Gastroesophageal sphincter (tissue), 4 donors: Measurements from ENCODE around the gene ARHGEF7. TPM values are rescaled to one million over a fixed set of nuclear protein-coding genes. Genes with fewer than 3 reads are reported as not detected.

Experiments
- ATAC-seq: fragments of 150-250 bp; one replicate; pipeline ENCODE4 v1.9.1; 2016; ENCODE audit warnings: mild to moderate bottlenecking, moderate library complexity
- H3K27ac ChIP-seq, 4 donors: fragments of 200-600 bp; sonication (generic) in 3 of 4; 1 replicate in 3 of 4; 2 replicates in 1 of 4; pipeline ENCODE4 v1.5.1; 2016 to 2019
- H3K27me3 ChIP-seq: fragments of 200-600 bp; sonication (generic); one replicate; pipeline ENCODE4 v1.5.1; 2019
- H3K36me3 ChIP-seq, 2 donors: fragments of 200-600 bp; sonication (generic); one replicate each; pipeline ENCODE4 v1.5.1; 2019; ENCODE audit warnings: control low read depth in 1 of 2
- H3K4me1 ChIP-seq, 3 donors: fragments of 200-600 bp; sonication (generic); 1 replicate in 2 of 3; 2 replicates in 1 of 3; pipeline ENCODE4 v1.5.1; 2016 to 2019; ENCODE audit warnings: control low read depth in 2 of 3
- H3K4me3 ChIP-seq, 2 donors: fragments of 200-600 bp; sonication (generic); one replicate each; pipeline ENCODE4 v1.5.1; 2019; ENCODE audit warnings: mild to moderate bottlenecking in 1 of 2, moderate library complexity in 1 of 2
- H3K9me3 ChIP-seq, 3 donors: fragments of 200-600 bp; sonication (generic); one replicate each; pipeline ENCODE4 v1.5.1; 2017 to 2019; ENCODE audit warnings: control low read depth in 2 of 3
- CTCF ChIP-seq, 4 experiments: fragments of 200-600 bp in 2 of 4; fragments of 450-650 bp in 2 of 4; sonication (generic) in 1 of 4; IDR thresholded peaks; one replicate each; pipeline ENCODE4 v1.5.1; 2017 to 2019; ENCODE audit warnings: antibody characterized with exemption in 4 of 4, mild to moderate bottlenecking in 2 of 4, moderate library complexity in 2 of 4
- EP300 ChIP-seq: sonication (generic); formaldehyde crosslinking; IDR thresholded peaks from one replicate; pipeline ENCODE4 v1.6.1; 2017; ENCODE audit warnings: antibody characterized with exemption, mild to moderate bottlenecking
- POLR2A ChIP-seq, 2 donors: fragments of 450-650 bp; IDR thresholded peaks; one replicate each; pipeline ENCODE4 v1.6.1; 2017; ENCODE audit warnings: antibody characterized with exemption in 2 of 2, mild to moderate bottlenecking in 2 of 2, moderate library complexity in 1 of 2
- POLR2AphosphoS5 ChIP-seq: sonication (generic); formaldehyde crosslinking; IDR thresholded peaks from one replicate; pipeline ENCODE4 v1.6.1; 2017; ENCODE audit warnings: antibody characterized with exemption
- WGBS, 2 donors: methylation state at CpG; one replicate each; pipeline ENCODE4 v1.1.5; 2018; ENCODE audit warnings: low coverage in 1 of 2; 5-methylcytosine and 5-hydroxymethylcytosine counted together
- total RNA-seq, 4 donors: library from RNA; depleted of rRNA; stranded (reverse); fragments of >200 nt; gene quantifications; one replicate each; pipeline ENCODE4 v1.1.0, GENCODE V29; 2016

ARHGEF7 gene
- total RNA-seq, 4 donors from 2014 or later = 23.3 to 78.6 (median 47.2) TPM

- Histone ChIP-seq H3K27me3 (no peaks in the 10 kb centered on the region), H3K27ac (no peak overlapping the region), H3K4me1 (peaks cover 0 to 13% (median 0%) of the 10 kb centered on the region in 3 donors), H3K36me3 (peaks cover 0 to 26% of the 10 kb centered on the region in 2 donors), H3K4me3 (no peak overlapping the region), H3K9me3 (no peaks in the 10 kb centered on the region)
- TF ChIP-seq POLR2AphosphoS5 (no peak), POLR2A (IDR thresholded peaks at IDR 0.05) (no peak), CTCF (IDR thresholded peaks at IDR 0.05) (no peak), EP300 (no peak)
- WGBS, 2 donors = 90 to 98% methylated on average over 7 of the region's 7 CpGs
- ATAC-seq = no peak
These were observed 110.9 kb downstream of the ARHGEF7 start for GRCh38 chr13:111225810-111226546.

- Histone ChIP-seq H3K27ac (no peak overlapping the region), H3K4me1 (peaks cover 0 to 15% (median 0%) of the 10 kb centered on the region in 3 donors), H3K36me3 (peaks cover 0 to 26% of the 10 kb centered on the region in 2 donors), H3K27me3 (no peaks in the 10 kb centered on the region), H3K9me3 (no peaks in the 10 kb centered on the region), H3K4me3 (no peak overlapping the region)
- TF ChIP-seq EP300 (no peak), CTCF (IDR thresholded peaks at IDR 0.05) (no peak), POLR2A (IDR thresholded peaks at IDR 0.05) (no peak)
- WGBS, 2 donors = 60 to 63% methylated on average over 1 to 2 of the region's 2 CpGs
- ATAC-seq = no peak
These were observed 112.3 kb downstream of the ARHGEF7 start for GRCh38 chr13:111227405-111227804.

GRCh38 chr13:111228262-111229144 lies 113.4 kb downstream of the ARHGEF7 start:
- Histone ChIP-seq H3K4me3 (no peak overlapping the region), H3K36me3 (peaks cover 0 to 26% of the 10 kb centered on the region in 2 donors), H3K27me3 (no peaks in the 10 kb centered on the region), H3K4me1 (peaks cover 0 to 22% (median 0%) of the 10 kb centered on the region in 3 donors), H3K9me3 (no peaks in the 10 kb centered on the region), H3K27ac (no peak overlapping the region)
- 80 to 92% methylated on average over 10 to 18 of the region's 27 CpGs for WGBS, 2 donors
- TF ChIP-seq POLR2AphosphoS5 = no peak
- no peak for TF ChIP-seq EP300
- TF ChIP-seq POLR2A (IDR thresholded peaks at IDR 0.05) = no peak
- no peak for TF ChIP-seq CTCF (IDR thresholded peaks at IDR 0.05)
- ATAC-seq = no peak

- no peak for ATAC-seq
- 43 to 86% methylated on average over 3 to 7 of the region's 10 CpGs for WGBS, 2 donors
- Histone ChIP-seq H3K36me3 (peaks cover 0 to 44% of the 10 kb centered on the region in 2 donors), H3K4me3 (no peak overlapping the region), H3K27me3 (no peaks in the 10 kb centered on the region), H3K9me3 (no peaks in the 10 kb centered on the region), H3K27ac (no peak overlapping the region), H3K4me1 (peaks cover 0 to 17% (median 0%) of the 10 kb centered on the region in 3 donors)
- TF ChIP-seq POLR2A (IDR thresholded peaks at IDR 0.05) (no peak), EP300 (no peak), POLR2AphosphoS5 (no peak), CTCF (IDR thresholded peaks at IDR 0.05) (no peak)
These were observed 115.3 kb downstream of the ARHGEF7 start for GRCh38 chr13:111230385-111230930.
